RWPE1 (cell line): ENCODE results near the gene CEP350.

Experiments
- CTCF ChIA-PET: fragments of 350-600 bp; sonication (Branson Sonifier 250); formaldehyde crosslinking; extraction: SDS; loops from one replicate; lab custom pipeline; 2021; lab: Yijun Ruan, JAX
- POLR2A ChIA-PET: fragments of 400-600 bp; formaldehyde crosslinking; extraction: SDS; loops from one replicate; lab custom pipeline; 2020; ENCODE audit warnings: antibody characterized with exemption; ENCODE audit not compliant: low non-redundant PET; lab: Yijun Ruan, JAX
- DNase-seq: peaks from one replicate; pipeline ENCODE4 v3.0.0; 2012; ENCODE audit warnings: low spot score
- H3K27ac ChIP-seq: fragments of 450-650 bp; 2 replicates; pipeline ENCODE4 v1.5.1; 2017
- CTCF ChIP-seq: fragments of 450-650 bp; conservative IDR thresholded peaks from 2 replicates; pipeline ENCODE4 v1.5.1; 2017; ENCODE audit warnings: low read depth, mild to moderate bottlenecking

Gene CEP350

GRCh38 chr1:180041582-180041981 is 87.0 kb downstream of the CEP350 start:
- CTCF ChIA-PET = no interaction called here
- no peak overlapping the region for H3K27ac ChIP-seq
- DNase-seq = no peak
- POLR2A ChIA-PET = no interaction called here
- TF ChIP-seq CTCF = no peak

- POLR2A ChIA-PET = no interaction called here
- CTCF ChIA-PET = no interaction called here
- no peak overlapping the region for H3K27ac ChIP-seq
- DNase-seq = peak; percentile 10
- no peak for TF ChIP-seq CTCF
Observed at GRCh38 chr1:180042988-180043622, 88.5 kb downstream of the CEP350 start.

- CTCF ChIA-PET = no interaction called here
- no peak overlapping the region for H3K27ac ChIP-seq
- no peak for TF ChIP-seq CTCF
- DNase-seq = no peak
- POLR2A ChIA-PET = no interaction called here
Observed at GRCh38 chr1:180043785-180044184, 89.2 kb downstream of the CEP350 start.

- POLR2A ChIA-PET = no interaction called here
- no peak for DNase-seq
- TF ChIP-seq CTCF = no peak
- no peak overlapping the region for H3K27ac ChIP-seq
- CTCF ChIA-PET = no interaction called here
Observed at GRCh38 chr1:180046674-180047073, 92.1 kb downstream of the CEP350 start.

GRCh38 chr1:180053594-180054567 is 99.3 kb downstream of the CEP350 start:
- no peak for TF ChIP-seq CTCF
- ChIA-PET CTCF (interaction anchor here (1.1 kb wide), 1 partner anchor 15 kb away, joined by 3 read pairs; no protein-coding TSS in a partner anchor), POLR2A (no interaction called here)
- no peak for DNase-seq
- no peak overlapping the region for H3K27ac ChIP-seq

- POLR2A ChIA-PET = no interaction called here
- no peak for TF ChIP-seq CTCF
- CTCF ChIA-PET = no interaction called here
- H3K27ac ChIP-seq = no peak overlapping the region
- no peak for DNase-seq
Observed at GRCh38 chr1:180057883-180058396, 103.3 kb downstream of the CEP350 start.
